H1 (cell line): ENCODE measurements around the gene ELAPOR2. TPM values are rescaled to one million over a fixed set of nuclear protein-coding genes. Genes with fewer than 3 reads are reported as not detected.

Experiments used
- CTCF ChIA-PET: fragments of 300-600 bp; sonication (Branson Sonifier 250); formaldehyde crosslinking; loops from one replicate; lab custom pipeline; 2021; ENCODE audit not compliant: partially characterized antibody; lab: Charles Lee
- POLR2A ChIA-PET: fragments of 300-600 bp; sonication (Branson Sonifier 250); formaldehyde crosslinking; loops from one replicate; lab custom pipeline; 2021; ENCODE audit warnings: inconsistent platforms; ENCODE audit not compliant: partially characterized antibody; lab: Charles Lee
- DNase-seq, 2 experiments: peaks; one replicate each; pipeline versions ENCODE4 v3.0.0 to v3.0.0-alpha.2; 2010 to 2022; ENCODE audit warnings: low spot score in 2 of 2, low read depth in 1 of 2, mixed read lengths in 1 of 2
- FAIRE-seq: peaks from 2 replicates; lab custom pipeline; 2011; peaks lifted over from hg19 to GRCh38; lab: Jason Lieb, UNC
- H2AFZ ChIP-seq: 2 replicates; pipeline ENCODE4 v1.8.1; 2012; ENCODE audit warnings: low read length, inconsistent platforms
- H2AK5ac ChIP-seq: 2 replicates; pipeline ENCODE4 v1.6.1; 2013; ENCODE audit warnings: low read depth, low read length
- H2BK120ac ChIP-seq: replicated peaks from 2 replicates; pipeline ENCODE3; 2013; ENCODE audit warnings: low read depth, low read length, inconsistent platforms
- H2BK12ac ChIP-seq: 2 replicates; pipeline ENCODE4 v1.6.1; 2013; ENCODE audit warnings: low read depth, low read length
- H2BK15ac ChIP-seq: 2 replicates; pipeline ENCODE4 v1.6.1; 2013; ENCODE audit warnings: low read length
- H2BK20ac ChIP-seq: 2 replicates; pipeline ENCODE4 v1.6.1; 2013; ENCODE audit warnings: low read length
- H2BK5ac ChIP-seq: 2 replicates; pipeline ENCODE4 v1.6.1; 2013; ENCODE audit warnings: low read depth, low read length
- H3K14ac ChIP-seq: 2 replicates; pipeline ENCODE4 v1.6.1; 2013; ENCODE audit warnings: inconsistent platforms; ENCODE audit not compliant: insufficient read length
- H3K18ac ChIP-seq: 2 replicates; pipeline ENCODE4 v1.6.1; 2013; ENCODE audit warnings: low read length; ENCODE audit errors: extremely low read depth
- H3K23ac ChIP-seq: 2 replicates; pipeline ENCODE4 v1.6.1; 2013; ENCODE audit warnings: inconsistent platforms; ENCODE audit not compliant: insufficient read length
- H3K23me2 ChIP-seq: 2 replicates; pipeline ENCODE4 v1.6.1; 2013; ENCODE audit warnings: low read depth, low read length
- H3K27ac ChIP-seq: 2 replicates; pipeline ENCODE4 v1.6.1; 2011; ENCODE audit warnings: low read depth, low read length, inconsistent platforms
- H3K27me3 ChIP-seq, 4 experiments: replicated peaks in 1 of 4; 1 replicate in 1 of 4; 2 replicates in 3 of 4; pipeline versions ENCODE4 v1.6.1 to v1.8.1; 2011 to 2013; ENCODE audit warnings: low read length in 3 of 4, mild to moderate bottlenecking in 3 of 4, inconsistent platforms in 2 of 4, mixed read lengths in 2 of 4, moderate library complexity in 1 of 4; ENCODE audit not compliant: control insufficient read depth in 3 of 4, insufficient read depth in 3 of 4; ENCODE audit errors: extremely low read depth in 1 of 4
- H3K36me3 ChIP-seq, 4 experiments: 2 replicates each; pipeline versions ENCODE4 v1.6.1 to v1.8.1; 2011 to 2013; ENCODE audit warnings: mild to moderate bottlenecking in 4 of 4, low read length in 3 of 4, moderate library complexity in 2 of 4, control low read depth in 1 of 4, inconsistent platforms in 1 of 4; ENCODE audit not compliant: insufficient read depth in 4 of 4, control insufficient read depth in 2 of 4
- H3K4ac ChIP-seq: replicated peaks from 2 replicates; pipeline ENCODE3; 2013; ENCODE audit warnings: low read length, low read depth, mixed read lengths, inconsistent platforms; ENCODE audit not compliant: insufficient read length
- H3K4me1 ChIP-seq, 4 experiments: replicated peaks in 1 of 4; 1 replicate in 1 of 4; 2 replicates in 3 of 4; pipeline versions ENCODE4 v1.6.1 to v1.8.1; 2011 to 2013; ENCODE audit warnings: low read length in 3 of 4, inconsistent platforms in 2 of 4, mixed read lengths in 1 of 4; ENCODE audit not compliant: insufficient read depth in 4 of 4, control insufficient read depth in 3 of 4
- H3K4me2 ChIP-seq, 2 experiments: 2 replicates each; pipeline versions ENCODE4 v1.6.1 to v1.8.1; 2011 to 2013; ENCODE audit warnings: low read depth in 2 of 2, low read length in 2 of 2, control low read depth in 1 of 2, inconsistent platforms in 1 of 2, mild to moderate bottlenecking in 1 of 2; ENCODE audit not compliant: insufficient read depth in 1 of 2
- H3K4me3 ChIP-seq, 4 experiments: fragments of 200-600, 300-600 bp in 1 of 4; sonication (generic), shearing (Covaris generic), sonication (Bioruptor Twin) in 1 of 4; 2 replicates each; pipeline versions ENCODE4 v1.5.1 to v1.8.1; 2011 to 2016; ENCODE audit warnings: low read length in 4 of 4, low read depth in 3 of 4, control low read depth in 2 of 4, inconsistent platforms in 2 of 4, mild to moderate bottlenecking in 2 of 4, mixed read lengths in 1 of 4, moderate library complexity in 1 of 4; ENCODE audit not compliant: insufficient read depth in 2 of 4; ENCODE audit errors: extremely low read depth in 1 of 4
- H3K56ac ChIP-seq: replicated peaks from 2 replicates; pipeline ENCODE3; 2013; ENCODE audit warnings: low read depth, mild to moderate bottlenecking, mixed read lengths, low read length, inconsistent platforms; ENCODE audit not compliant: insufficient read length
- H3K79me1 ChIP-seq: 2 replicates; pipeline ENCODE4 v1.6.1; 2013; ENCODE audit warnings: low read depth, low read length, control low read depth
- H3K79me2 ChIP-seq, 2 experiments: 2 replicates each; pipeline versions ENCODE4 v1.6.1 to v1.8.1; 2012 to 2013; ENCODE audit warnings: low read length in 2 of 2, mild to moderate bottlenecking in 2 of 2, inconsistent platforms in 1 of 2; ENCODE audit not compliant: insufficient read depth in 2 of 2, control insufficient read depth in 1 of 2
- H3K9ac ChIP-seq, 4 experiments: replicated peaks in 1 of 4; 1 replicate in 1 of 4; 2 replicates in 3 of 4; pipeline versions ENCODE4 v1.6.1 to v1.8.1; 2011 to 2013; ENCODE audit warnings: low read depth in 3 of 4, low read length in 3 of 4, control low read depth in 2 of 4, mild to moderate bottlenecking in 2 of 4, moderate library complexity in 2 of 4, inconsistent platforms in 1 of 4; ENCODE audit errors: extremely low read depth in 1 of 4
- H3K9me3 ChIP-seq, 2 experiments: 2 replicates each; pipeline versions ENCODE4 v1.6.1 to v1.8.1; 2012 to 2013; ENCODE audit warnings: mild to moderate bottlenecking in 2 of 2, moderate library complexity in 2 of 2, control low read depth in 1 of 2, inconsistent platforms in 1 of 2, low read depth in 1 of 2, low read length in 1 of 2, mixed read lengths in 1 of 2; ENCODE audit not compliant: insufficient read depth in 2 of 2
- H4K20me1 ChIP-seq, 2 experiments: replicated peaks in 1 of 2; 2 replicates each; pipeline versions ENCODE3 to v1.8.1; 2011 to 2013; ENCODE audit warnings: inconsistent platforms in 2 of 2, low read length in 2 of 2, mild to moderate bottlenecking in 1 of 2; ENCODE audit not compliant: insufficient read depth in 2 of 2, control insufficient read depth in 1 of 2
- H4K5ac ChIP-seq: 2 replicates; pipeline ENCODE4 v1.6.1; 2013; ENCODE audit warnings: low read length, low read depth, mixed read lengths, inconsistent platforms; ENCODE audit not compliant: insufficient read length
- H4K8ac ChIP-seq: 2 replicates; pipeline ENCODE4 v1.8.0; 2013; ENCODE audit warnings: mild to moderate bottlenecking, moderate library complexity, low read length, inconsistent platforms; ENCODE audit not compliant: insufficient read depth; ENCODE audit errors: extremely low read depth
- H4K91ac ChIP-seq: replicated peaks from 2 replicates; pipeline ENCODE3; 2013; ENCODE audit warnings: low read length, mixed read lengths, inconsistent platforms; ENCODE audit not compliant: insufficient read length
- EP300 ChIP-seq, 2 experiments: IDR thresholded peaks; 1 replicate in 1 of 2; 2 replicates in 1 of 2; pipeline ENCODE4 v1.6.1; 2011 to 2012; ENCODE audit warnings: low read depth in 2 of 2, low read length in 2 of 2, mild to moderate bottlenecking in 2 of 2, borderline replicate concordance in 1 of 2, inconsistent platforms in 1 of 2, moderate library complexity in 1 of 2
- RAD21 ChIP-seq, 2 experiments: IDR thresholded peaks in 1 of 2; conservative IDR thresholded peaks in 1 of 2; 2 replicates each; pipeline ENCODE4 v1.6.1; 2011; ENCODE audit warnings: low read depth in 2 of 2, low read length in 2 of 2, improper control_type of control experiment in 1 of 2, inconsistent platforms in 1 of 2, mild to moderate bottlenecking in 1 of 2, moderate library complexity in 1 of 2
- YY1 ChIP-seq: IDR thresholded peaks from 2 replicates; pipeline ENCODE4 v1.6.1; 2011; ENCODE audit warnings: low read depth, mild to moderate bottlenecking, low read length
- WGBS, 2 experiments: shearing (Covaris generic) in 1 of 2; methylation state at CpG; one replicate each; pipeline versions ENCODE4 v1.1.6 to v1.1.7; 2013 to 2015; ENCODE audit warnings: low lambda C conversion rate in 2 of 2, mixed read lengths in 2 of 2, inconsistent platforms in 1 of 2, low coverage in 1 of 2, missing lambda C conversion rate in 1 of 2; ENCODE audit not compliant: insufficient replicate concordance in 2 of 2, insufficient coverage in 1 of 2, insufficient read length in 1 of 2; ENCODE audit errors: extremely low coverage in 1 of 2, missing lambda C conversion rate in 1 of 2; 5-methylcytosine and 5-hydroxymethylcytosine counted together
- long read RNA-seq, 2 experiments: library from RNA in 1 of 2; library from capped mRNA in 1 of 2; stranded (forward); transcript quantifications; one replicate each; pipeline ENCODE4 v2.0.0, GENCODE V29; 2021; ENCODE audit warnings: inconsistent platforms in 1 of 2
- polyA minus RNA-seq, 3 experiments: library from RNA; depleted of rRNA, polyadenylated mRNA; stranded (reverse); fragments of >200 nt; gene quantifications; 1 replicate in 2 of 3; 2 replicates in 1 of 3; pipeline ENCODE4 v1.2.3, GENCODE V29; 2011
- polyA plus RNA-seq, 7 experiments: library from polyadenylated mRNA; depleted of rRNA in 3 of 7; stranded (reverse) in 5 of 7; unstranded in 2 of 7; fragments of >200 nt in 5 of 7; fragments of 200-250 nt in 2 of 7; gene quantifications; 1 replicate in 5 of 7; 2 replicates in 1 of 7; 4 replicates in 1 of 7; pipeline versions ENCODE4 v1.2.1 to v1.2.3, GENCODE V29; 2011 to 2013; ENCODE audit warnings: missing spikeins in 2 of 7, mixed read lengths in 2 of 7
- total RNA-seq: library from RNA; stranded (reverse); fragmentation: NEBNext Ultra II Directional; extraction: Animal tissue kit (Norgen Biotek cat#: 25700); gene quantifications from 2 replicates; pipeline ENCODE4 v1.2.1, GENCODE V29; 2021

The ELAPOR2 gene, protein sequence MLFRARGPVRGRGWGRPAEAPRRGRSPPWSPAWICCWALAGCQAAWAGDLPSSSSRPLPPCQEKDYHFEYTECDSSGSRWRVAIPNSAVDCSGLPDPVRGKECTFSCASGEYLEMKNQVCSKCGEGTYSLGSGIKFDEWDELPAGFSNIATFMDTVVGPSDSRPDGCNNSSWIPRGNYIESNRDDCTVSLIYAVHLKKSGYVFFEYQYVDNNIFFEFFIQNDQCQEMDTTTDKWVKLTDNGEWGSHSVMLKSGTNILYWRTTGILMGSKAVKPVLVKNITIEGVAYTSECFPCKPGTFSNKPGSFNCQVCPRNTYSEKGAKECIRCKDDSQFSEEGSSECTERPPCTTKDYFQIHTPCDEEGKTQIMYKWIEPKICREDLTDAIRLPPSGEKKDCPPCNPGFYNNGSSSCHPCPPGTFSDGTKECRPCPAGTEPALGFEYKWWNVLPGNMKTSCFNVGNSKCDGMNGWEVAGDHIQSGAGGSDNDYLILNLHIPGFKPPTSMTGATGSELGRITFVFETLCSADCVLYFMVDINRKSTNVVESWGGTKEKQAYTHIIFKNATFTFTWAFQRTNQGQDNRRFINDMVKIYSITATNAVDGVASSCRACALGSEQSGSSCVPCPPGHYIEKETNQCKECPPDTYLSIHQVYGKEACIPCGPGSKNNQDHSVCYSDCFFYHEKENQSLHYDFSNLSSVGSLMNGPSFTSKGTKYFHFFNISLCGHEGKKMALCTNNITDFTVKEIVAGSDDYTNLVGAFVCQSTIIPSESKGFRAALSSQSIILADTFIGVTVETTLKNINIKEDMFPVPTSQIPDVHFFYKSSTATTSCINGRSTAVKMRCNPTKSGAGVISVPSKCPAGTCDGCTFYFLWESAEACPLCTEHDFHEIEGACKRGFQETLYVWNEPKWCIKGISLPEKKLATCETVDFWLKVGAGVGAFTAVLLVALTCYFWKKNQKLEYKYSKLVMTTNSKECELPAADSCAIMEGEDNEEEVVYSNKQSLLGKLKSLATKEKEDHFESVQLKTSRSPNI
- total RNA-seq (32.9 TPM in 2 replicates), polyA plus RNA-seq (2011; rRNA removed) (11.2 and 12.9 TPM in 2 replicates), polyA minus RNA-seq (2011; rRNA and poly(A)+ RNA removed) (62.6 and 78.0 TPM in 2 replicates)
- polyA plus RNA-seq (2011; cell fraction: cytosol; rRNA removed): 16.9 TPM
- polyA plus RNA-seq (2011; cell fraction: nucleus; rRNA removed): 35.6 TPM
- 19.1 to 30.8 TPM (median 25.8 TPM) in 4 replicates for polyA plus RNA-seq (2012, experiment 1 of 2)
- polyA plus RNA-seq (2012, experiment 2 of 2): 1.0 TPM
- 10.4 TPM for polyA plus RNA-seq (2013, experiment 1 of 2)
- polyA plus RNA-seq (2013, experiment 2 of 2): 9.9 TPM
- 27.8 TPM for polyA minus RNA-seq (2011; cell fraction: cytosol; rRNA and poly(A)+ RNA removed)
- polyA minus RNA-seq (2011; cell fraction: nucleus; rRNA and poly(A)+ RNA removed): 110 TPM
- long read RNA-seq, experiment 1, partial matches to known transcripts: 11 of 28 reads
- long read RNA-seq, experiment 1, other reads (novel, unspliced or antisense): 17 of 28 reads
- long read RNA-seq, experiment 2, partial matches to known transcripts: 9 of 12 reads
- long read RNA-seq, experiment 2, other reads (novel, unspliced or antisense): 2 of 12 reads

DNA sequence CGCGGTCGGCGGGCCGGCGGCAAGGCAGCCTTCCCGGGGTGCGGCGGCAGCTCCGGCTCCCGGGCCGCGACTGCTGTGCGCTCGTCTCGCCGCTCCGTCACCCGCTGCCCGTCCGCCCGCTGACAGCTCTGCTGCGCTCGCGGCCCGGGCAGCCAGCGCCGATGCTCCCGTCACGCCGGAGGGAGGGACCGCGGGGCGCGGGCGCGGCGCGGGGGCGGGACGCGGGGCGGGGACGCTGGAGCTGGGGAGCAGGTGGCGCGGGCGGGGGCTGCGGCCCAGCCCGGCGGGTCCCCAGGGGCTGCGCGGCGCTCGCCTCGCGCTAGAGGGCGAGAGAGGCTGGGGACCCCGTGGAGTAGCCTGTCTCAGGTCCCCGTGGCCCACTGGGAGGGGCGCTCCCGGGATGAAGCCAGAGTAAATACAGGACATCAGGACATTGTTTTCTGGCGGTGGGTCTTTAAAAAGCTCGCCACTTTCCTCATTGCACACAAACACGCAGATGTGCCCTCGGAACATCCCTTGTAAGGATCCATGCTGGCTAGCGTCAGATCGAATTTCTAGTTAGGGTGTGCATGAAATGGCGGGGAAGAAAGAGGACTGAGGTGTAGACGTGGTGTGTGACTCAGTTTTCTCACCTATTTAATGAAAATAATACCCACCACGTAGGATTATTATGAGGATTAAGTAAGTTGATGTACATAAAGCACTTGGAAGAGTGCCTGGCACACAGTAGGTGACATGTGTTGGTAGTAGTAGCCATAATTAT is at the start of gene ELAPOR2:
Gene ELAPOR2 (minus strand): TSS at position 130 of the 763 bp plus-strand sequence. CDS start 141 bp downstream, outside the sequence.
- H2BK5ac ChIP-seq: no peak within 1 kb of the TSS
- no peaks in the 10 kb centered on the region for H3K79me1 ChIP-seq
- no peak within 1 kb of the TSS for H3K14ac ChIP-seq
- H2BK120ac ChIP-seq: no peak within 1 kb of the TSS
- H3K4me3 ChIP-seq: peak within 1 kb of the TSS; percentile 59 to 78 (median 70)
- H3K27ac ChIP-seq: no peak within 1 kb of the TSS
- peaks cover 8% of the 10 kb centered on the region for H3K23me2 ChIP-seq
- peaks cover 0 to 5% (median 0%) of the 10 kb centered on the region in 4 experiments; a peak in 4 of 7 replicates for H3K27me3 ChIP-seq
- CTCF ChIA-PET: interaction anchor here (0.6 to 4.0 kb wide), 19 partner anchors 9 to 179 kb away, joined by 3 to 34 read pairs (median 4); partner anchors contain the start of gene DMTF1
- H2BK12ac ChIP-seq: no peak within 1 kb of the TSS
- WGBS, 2 experiments: 2% methylated on average over 36 of the region's 70 CpGs; no CpG with 5 or more reads in 1 of the 2 experiments
- no peak within 1 kb of the TSS for H4K91ac ChIP-seq
- H3K9ac ChIP-seq: peak within 1 kb of the TSS; percentile 21 to 78 (median 57); a peak in 6 of 7 replicates
- POLR2A ChIA-PET: interaction anchor here (0.9 to 2.7 kb wide), 4 partner anchors 20 to 160 kb away, joined by 3 to 14 read pairs (median 4); partner anchors contain the start of genes DMTF1 and TMEM243
- H3K79me2 ChIP-seq: no peaks in the 10 kb centered on the region
- H3K4me2 ChIP-seq: peak within 1 kb of the TSS; percentile 52 to 90
- FAIRE-seq: no peak
- H3K18ac ChIP-seq: no peak within 1 kb of the TSS; the same call in 1 of the 2 replicates
- no peak within 1 kb of the TSS; the same call in 1 of the 2 replicates for H4K8ac ChIP-seq
- H4K20me1 ChIP-seq: no peaks in the 10 kb centered on the region
- H2BK20ac ChIP-seq: no peak within 1 kb of the TSS
- H2AK5ac ChIP-seq: no peak within 1 kb of the TSS
- H3K56ac ChIP-seq: no peak within 1 kb of the TSS
- no peak within 1 kb of the TSS for H2BK15ac ChIP-seq
- no peak within 1 kb of the TSS for H3K4ac ChIP-seq
- H3K4me1 ChIP-seq: peaks cover 0 to 3% (median 0%) of the 10 kb centered on the region in 4 experiments; a peak in 2 of 7 replicates
- no peaks in the 10 kb centered on the region for H3K36me3 ChIP-seq
- H2AFZ ChIP-seq: peak within 1 kb of the TSS; percentile 100
- no peaks in the 10 kb centered on the region for H3K9me3 ChIP-seq
- DNase-seq: peak; percentile 54 to 90
- no peak within 1 kb of the TSS for H4K5ac ChIP-seq
- H3K23ac ChIP-seq: no peak within 1 kb of the TSS
- TF ChIP-seq RAD21 (IDR thresholded peaks at IDR 0.05 in 1 of 2, conservative IDR thresholded peaks at IDR 0.05 in 1 of 2; ENCODE audit: low read depth in 2 of 2, low read length in 2 of 2) (peak; percentile 66 to 70), YY1 (0 out of 2 replicates have a peak, but pooled peaks have one; percentile 34), EP300 (IDR thresholded peaks at IDR 0.05; ENCODE audit: borderline replicate concordance in 1 of 2, low read depth in 2 of 2, low read length in 2 of 2) (no peak)
